ENCODE data around the gene LRFN3.
"Not testable (repeated sequence)": the region's sequence is repeated elsewhere in the genome, so short reads cannot be mapped to it uniquely, and the experiment has no call there.

Gene LRFN3

DNA sequence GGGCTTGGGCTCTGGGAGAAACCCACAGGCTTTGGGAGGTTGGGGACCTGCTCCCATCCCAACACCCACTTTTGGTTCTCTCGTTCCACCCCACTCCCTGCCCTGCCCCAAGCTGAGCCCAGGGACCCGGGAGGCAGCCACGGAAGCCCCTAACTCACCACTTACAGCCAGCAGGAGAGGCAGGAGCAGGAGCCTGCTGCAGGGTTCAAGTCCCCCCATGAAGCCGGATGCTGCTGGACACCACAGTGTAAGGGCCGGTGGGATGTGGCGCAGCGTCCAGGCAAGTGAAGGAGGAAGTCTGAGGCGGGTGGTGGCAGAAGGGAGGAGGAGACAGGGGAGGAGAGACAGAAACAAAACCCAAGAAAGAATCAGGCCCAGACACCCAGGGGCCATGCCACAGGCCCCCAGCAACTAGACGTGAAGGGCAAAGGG lies 28.1 kb upstream of the LRFN3 start, which contains the start of gene TYROBP:
TYROBP (minus strand) TSS at position 286 of the 432 bp plus-strand sequence; CDS start at position 219, 67 bp downstream.
- peak; percentile 30 for DNase-seq

DNA sequence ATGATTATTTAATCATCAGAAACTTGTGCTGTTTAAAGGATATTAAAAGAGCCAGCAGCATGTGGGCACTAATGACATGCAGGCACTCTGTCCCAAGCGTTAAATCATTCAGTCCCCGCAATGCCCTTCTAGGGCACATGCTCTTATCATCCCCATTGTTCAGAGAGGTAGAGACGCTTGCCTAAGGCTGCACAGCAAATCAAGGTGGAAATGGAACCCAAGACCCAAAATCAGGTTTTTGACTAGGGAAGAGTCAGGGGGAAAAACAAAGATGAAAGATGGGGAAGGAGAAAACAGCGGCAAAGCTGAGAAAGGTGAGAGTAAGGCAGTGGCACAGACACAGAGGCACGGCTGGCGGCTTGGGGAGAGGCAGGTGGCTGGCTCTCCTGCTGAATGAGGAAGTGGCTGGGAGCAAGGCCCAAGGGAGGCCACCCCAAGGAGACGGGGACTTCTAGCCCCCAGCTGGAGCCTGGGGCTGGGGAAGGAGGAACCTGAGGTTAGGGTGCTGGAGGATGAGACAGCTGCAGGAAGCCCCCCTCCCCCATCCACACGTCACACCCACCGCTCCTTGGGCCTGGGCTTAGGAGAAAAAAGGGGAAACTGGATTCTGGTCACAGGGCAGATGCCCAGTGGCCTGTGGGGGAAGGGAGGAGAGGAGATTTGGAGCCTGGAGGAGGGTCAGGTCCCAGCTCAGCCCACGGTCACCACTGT lies 27.0 kb upstream of the LRFN3 start:
- DNase-seq = peak; percentile 50

DNA sequence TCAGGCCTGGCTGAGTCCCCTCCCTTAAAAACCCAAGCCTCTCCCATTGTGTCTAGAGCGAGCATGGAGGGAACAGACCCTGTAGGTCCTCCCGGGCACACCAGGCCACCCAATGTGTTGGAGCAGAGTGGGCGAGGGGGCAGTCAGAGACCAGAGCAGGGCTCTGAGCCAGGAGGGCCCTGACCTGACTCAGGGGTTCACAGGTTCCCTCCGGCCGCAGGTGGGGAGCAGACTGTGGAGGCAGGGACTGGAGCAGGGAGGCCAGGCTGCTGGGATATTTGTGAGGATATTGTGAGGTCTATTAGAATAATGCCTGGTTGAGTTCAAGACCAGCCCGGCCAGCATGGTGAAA lies 26.5 kb upstream of the LRFN3 start:
- no peak for DNase-seq

DNA sequence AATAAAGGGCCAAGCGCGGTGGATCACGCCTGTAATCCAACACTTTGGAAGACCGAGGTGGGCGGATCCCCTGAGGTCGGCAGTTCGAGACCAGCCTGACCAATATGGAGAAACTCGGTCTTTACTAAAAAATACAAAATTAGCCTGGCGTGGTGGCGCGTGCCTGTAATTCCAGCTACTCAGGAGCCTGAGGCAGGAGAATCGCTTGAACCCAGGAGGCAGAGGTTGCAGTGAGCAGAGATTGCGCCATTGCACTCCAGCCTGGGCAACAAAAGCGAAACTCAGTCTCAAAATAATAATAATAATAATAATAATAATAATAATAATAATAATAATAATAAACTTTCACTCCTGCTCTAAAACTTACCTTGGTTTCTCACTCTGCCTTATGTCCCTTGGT lies 25.8 kb upstream of the LRFN3 start:
- not testable (repeated sequence) for DNase-seq

DNA sequence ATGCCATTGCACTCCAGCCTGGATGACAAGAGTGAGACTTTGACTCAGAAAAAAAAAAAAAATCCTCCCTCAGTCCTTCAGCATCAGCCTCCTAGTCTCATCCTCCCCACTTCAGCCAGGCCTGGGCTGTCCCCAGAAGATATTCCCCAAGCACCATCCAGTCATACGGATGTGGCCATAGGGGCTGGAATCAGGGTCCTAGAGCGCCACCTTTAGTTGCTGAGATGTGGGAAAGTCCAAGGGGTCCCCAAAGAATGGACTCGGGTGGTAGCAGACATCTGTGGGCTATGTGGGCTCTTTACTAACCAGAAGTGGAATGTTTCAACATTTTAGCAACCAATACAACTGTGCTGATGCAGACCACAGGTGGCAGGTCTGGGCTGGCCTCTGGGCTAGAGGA lies 25.0 kb upstream of the LRFN3 start:
- DNase-seq = no peak

DNA sequence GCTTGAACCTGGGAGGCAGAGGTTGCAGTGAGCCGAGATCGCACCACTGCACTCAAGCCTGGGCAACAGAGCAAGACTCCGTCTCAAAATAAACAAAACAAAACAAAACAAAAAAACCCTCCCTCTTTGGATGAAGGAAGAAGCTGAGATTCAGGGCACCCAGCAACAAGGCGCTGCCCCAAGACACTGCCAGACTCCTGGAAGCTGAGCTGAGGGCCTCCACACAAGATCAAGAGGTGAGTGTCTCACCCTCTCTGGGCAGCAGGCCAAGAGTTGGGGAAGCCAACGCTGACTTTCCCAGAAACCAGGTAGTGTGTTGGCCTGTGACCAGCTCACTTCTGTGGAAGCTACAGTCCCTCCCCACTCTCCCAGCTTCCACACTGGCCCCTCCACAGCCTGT lies 24.4 kb upstream of the LRFN3 start:
- no peak for DNase-seq

DNA sequence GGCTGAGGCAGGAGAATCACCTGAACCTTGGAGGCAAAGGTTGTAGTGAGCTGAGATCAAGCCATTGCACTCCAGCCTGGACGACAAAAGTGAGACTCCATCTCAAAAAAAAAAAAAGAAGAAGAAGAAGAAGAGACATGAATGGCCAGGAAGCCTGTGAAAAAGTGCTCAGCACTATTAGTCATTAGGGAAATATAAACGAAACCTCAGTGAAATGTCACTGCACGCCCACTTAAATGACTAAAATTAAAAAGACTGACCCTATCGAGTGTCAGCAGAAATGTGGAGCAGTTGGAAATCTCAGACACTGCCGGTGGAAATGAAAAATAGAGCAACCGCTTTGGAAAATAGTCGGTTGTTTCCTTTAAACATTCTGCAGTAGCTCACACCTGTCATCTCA lies 22.6 kb upstream of the LRFN3 start:
- DNase-seq = no peak

DNA sequence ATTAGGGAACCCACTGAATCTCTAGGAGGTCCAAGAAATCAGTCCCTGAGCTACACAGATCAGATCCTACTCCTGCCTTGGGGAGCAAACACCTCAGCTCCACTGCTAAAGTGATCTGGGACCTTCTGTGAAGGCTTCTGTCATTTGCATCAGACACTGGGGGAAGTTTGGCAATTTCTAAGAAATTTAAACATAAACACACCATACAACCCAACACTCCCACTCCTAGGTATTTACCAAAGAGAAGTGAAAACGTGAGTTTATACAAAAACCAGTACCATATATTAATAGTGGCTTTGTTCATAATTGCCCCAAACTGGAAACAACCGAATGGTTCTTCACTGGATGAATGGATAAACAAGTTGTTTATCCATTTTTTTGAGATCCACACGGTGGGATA lies 20.7 kb upstream of the LRFN3 start:
- DNase-seq = no peak

DNA sequence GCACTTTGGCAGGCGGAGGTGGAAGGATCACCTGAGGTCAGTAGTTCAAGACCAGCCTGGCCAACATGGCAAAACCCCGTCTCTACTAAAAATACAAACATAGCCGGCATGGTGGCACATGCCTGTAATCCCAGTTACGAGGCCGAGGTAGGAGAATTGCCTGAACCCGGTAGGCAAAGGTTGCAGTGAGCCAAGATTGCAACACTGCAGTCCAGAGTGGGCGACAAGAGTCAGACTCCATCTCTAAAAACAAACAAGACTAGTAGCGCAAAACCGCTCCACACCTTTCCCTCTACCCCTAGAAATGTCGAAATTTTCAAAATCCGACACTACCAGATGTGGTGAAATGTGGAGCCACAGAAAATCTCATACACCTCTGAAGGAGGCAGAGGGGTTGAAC lies 16.9 kb upstream of the LRFN3 start:
- no peak for DNase-seq

DNA sequence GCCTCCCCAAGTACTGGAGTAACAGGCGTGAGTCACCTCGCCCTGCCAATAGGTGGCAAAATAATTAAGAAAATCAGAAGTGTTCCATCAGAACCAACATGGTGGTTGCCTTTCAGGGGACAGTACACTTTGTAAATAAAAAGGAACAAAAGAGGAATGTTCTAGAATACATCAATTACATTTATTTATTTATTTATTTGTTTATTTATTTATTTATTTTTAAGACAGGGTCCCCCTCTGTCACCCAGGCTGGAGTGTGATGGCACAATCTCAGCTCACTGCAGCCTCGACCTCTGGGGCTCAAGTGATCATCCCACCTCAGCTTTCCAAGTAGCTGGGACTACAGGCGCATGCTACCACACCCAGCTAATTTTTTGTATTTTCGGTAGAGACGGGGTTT lies 15.2 kb upstream of the LRFN3 start:
- no peak for DNase-seq

DNA sequence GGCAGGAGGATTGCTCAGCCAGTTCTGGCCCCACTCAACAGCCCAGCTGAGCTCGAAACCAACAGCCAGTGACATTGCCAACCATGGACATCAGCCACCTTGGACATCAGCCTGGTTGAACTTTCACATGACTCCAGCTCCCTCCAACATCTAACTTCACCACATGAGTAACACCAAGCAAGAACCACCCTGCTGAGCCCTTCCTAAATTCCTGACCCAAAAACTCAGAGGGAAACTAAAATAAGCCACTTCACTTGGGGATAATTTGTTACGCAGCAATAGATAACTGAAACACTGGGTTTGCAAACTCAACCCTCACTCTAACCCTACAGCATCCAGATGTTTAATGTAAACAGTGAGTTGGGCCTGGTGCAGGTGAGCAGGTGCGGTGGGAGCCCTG lies 10.7 kb upstream of the LRFN3 start:
- no peak for DNase-seq

DNA sequence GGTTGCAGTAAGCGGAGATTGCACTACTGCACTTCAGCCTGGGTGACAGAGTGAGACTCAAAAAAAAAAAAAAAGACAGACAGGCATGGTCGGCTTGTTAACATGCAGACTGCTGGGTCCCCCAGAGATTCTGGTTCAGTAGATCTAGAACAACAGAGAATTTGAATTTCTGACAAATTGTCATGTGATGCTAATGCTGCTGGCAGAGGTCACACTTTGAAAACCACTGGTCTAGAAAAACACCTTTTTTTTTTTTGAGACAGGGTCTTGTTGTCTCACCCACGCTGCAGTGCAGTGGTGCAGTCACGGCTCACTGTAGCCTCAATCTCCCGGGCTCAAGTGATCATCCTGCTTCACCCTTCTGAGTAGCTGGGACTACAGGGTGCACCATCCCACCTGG lies 7.7 kb upstream of the LRFN3 start:
- DNase-seq = no peak

DNA sequence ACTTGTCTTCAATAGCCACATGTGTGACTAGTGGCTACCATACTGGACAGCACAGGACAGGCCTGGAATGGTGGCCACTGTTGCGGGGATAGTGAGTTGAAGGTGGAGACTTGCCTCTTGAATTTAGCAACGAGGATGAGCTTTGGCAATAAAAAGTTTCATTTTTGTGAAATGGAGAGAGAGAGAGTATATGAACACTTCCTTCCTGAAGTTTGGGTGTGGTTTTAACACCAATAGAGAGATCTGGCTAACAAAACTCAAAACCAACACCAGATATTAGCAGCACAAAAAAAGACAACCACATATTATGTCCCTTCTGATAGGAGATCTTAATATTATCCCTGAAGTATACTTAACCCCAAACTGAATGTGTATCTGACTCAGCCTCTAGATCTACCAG lies 6.3 kb upstream of the LRFN3 start:
- no peak for DNase-seq

DNA sequence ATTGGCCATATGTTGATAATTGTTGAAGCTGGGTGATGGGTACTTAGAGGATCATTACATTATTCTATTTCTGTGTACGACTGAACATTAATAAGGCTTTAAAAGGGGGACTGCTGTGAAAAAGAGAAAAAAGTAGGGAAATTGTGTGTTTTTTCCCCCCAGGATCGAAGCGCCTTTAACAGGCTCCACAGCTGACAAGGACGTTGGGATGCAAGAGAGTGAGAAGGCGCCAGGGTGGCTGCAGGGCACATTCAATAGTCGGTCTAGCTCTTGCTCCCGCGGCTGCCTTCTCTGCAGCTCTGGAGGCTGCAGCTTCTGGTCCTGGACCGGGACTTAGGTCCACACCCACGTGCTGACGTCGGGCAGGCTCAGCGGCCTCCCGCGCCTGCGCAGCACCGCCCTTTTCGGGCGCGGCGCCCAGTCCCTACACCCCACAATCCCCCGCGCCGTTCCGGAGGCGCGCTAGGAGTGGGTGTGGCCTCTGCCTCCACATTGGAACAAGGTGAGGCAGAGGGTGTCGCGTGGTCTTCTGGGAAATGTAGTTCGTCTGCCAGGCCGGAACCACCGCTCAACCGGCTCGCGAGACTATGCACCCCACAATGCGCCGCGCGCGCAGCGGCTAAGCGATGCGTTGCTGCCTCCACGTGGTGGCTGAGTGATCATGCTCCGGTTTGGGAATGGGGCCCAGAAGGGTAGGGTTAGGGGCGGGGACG lies 4.9 kb upstream of the LRFN3 start:
- peak; percentile 99 for DNase-seq

DNA sequence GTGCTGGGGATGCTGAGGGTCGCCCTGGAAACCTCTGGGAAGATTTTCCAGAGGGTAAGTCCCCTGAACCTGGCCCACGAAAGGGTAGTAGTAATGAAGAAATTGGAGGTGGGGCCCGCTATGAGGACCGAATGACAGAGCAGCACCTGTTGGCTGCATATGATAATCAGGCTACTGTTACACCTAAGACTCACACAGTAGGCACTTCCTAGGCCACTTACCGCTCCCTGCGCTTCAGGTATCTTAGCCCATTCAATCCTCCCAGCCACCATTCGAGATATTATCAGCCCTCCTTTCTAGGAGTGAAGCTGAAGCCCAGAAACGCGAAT lies 4.3 kb upstream of the LRFN3 start:
- no peak for DNase-seq

DNA sequence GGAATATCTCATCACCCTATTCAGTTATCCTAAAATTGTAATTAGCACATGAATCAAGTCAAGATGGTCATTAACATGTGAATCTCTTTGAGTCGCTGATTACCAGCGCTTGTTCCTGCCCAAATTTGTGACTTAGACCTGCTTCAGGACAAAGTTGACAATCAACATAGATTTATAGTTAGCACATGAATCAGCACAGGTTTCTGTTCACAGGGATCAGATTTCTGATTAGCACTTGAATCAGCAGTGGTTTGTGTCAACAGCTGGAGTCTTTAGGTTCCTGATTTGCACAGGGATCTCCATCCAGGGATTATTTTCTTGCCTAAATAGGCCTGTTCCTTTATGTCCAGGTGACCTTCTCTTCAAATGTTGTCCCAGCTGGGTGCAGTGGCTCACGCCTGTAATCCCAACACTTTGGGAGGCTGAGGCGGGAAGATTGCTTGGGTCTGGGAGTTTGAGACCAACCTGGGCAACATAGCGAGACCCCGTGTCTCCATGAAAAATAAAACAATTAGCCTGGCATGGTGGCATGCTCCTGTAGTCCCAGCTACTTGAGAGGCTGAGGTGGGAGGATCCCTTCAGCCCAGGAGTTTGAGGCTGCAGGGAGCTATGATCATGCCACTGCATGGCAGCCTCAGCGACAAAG lies 3.8 kb upstream of the LRFN3 start:
- DNase-seq = no peak

DNA sequence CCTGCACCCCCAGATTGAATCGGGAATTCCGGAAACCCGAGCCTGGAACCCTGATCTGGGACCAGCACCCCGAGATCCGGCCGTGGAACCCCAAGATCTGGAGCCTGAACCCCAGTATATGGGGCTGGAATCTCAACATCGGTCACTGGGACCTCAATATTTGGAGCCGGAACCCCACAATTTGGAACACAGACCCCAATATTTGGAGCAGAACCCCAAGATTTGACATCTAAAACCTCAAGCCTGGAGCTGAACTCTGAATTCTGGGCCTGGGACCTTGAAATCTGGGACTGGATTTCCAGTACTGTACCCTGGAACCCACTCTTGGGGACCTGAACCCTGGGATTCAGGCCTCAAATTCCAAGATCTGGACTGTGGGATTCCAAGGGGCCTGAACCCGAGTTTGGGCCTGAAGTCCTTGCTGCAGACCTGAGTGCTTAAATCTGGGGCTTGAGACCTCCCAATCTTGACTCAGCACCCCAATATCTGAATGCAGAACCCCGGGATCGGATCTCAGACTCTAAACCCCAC lies 629 bp downstream of the LRFN3 start:
- no peak for DNase-seq

DNA sequence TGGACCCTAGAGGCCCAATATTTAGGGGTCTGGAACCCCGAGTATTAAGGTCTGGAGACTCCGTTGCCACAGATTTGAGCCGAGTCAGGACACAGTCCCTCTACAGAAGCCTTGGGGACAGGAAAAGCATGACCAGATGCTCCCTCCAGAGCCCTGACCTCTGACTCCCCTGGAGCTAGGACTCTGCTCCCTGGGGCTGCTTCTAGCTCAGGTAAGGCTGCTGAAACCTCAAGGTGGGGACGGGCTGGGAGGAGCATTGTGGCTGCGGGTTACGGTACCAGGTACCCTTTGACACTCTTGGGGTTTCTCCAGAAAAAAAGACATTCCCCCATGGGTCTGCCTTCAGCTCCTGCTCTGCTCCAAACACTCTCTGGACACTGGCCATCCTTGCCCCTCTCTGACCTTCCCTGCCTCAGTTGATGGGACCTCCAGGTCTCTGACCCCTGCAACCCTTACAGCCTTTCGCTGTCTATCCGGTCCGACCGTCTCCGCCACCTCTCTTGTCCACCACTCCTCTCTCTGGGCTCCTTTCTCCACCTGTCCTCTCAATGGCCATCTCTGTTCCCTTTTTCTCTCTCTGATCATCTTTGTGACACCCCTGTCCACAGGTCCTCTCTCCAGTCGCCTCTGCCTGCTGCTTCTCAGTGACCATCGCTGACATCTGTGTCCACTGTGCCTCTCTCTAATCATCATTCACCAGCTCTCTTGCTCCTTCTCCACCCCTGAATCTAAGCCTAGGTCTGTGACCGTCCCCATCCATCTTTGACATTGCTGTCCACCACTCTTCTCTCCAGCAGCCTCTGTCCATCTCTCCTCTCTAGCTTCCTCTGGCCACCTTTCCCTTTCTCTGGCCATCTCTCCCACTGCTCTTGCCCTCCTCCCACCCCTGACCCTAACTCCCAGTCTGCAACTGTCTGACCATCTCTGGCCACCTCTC lies 1.4 kb downstream of the LRFN3 start:
- no peak for DNase-seq

DNA sequence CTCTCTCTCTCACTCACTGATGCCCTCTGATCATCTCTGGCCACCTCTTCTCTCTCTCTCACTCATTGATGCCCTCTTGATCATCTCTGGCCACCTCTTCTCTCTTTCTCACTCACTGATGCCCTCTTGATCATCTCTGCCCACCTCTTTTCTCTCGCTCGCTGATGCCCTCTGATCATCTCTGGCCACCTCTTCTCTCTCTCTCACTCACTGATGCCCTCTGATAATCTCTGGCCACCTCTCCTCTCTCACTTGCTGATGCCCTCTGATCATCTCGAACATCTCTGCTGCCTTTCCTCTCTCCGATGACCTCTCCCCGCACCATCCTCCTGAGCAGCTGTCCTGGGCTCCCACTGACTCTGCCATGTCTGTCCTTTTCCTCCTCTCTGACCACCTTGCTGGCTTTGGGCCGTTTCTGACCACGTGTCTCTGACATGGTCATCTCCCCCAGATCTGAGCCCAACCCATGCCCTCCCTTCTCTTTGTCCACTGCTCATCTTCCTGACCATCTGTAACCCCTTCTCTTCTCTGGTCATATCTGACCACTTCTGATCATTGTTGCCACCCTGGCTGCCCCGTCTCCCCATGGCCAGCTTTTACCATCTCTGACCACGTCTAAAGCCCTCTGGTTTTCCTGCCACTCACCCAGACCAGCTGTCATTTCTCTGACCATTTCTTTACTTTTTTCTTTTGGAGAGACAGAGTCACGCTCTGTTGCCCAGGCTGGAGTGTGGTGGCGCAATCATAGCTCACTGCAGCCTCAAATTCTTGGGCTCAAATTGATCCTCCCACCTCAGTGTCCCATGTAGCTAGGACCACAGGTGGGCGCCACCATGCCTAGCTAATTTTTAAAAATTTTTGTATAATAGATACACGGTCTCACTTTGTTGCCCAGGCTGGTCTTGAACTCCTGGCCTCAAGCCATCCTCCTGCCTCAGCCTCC lies 2.4 kb downstream of the LRFN3 start:
- no peak for DNase-seq

DNA sequence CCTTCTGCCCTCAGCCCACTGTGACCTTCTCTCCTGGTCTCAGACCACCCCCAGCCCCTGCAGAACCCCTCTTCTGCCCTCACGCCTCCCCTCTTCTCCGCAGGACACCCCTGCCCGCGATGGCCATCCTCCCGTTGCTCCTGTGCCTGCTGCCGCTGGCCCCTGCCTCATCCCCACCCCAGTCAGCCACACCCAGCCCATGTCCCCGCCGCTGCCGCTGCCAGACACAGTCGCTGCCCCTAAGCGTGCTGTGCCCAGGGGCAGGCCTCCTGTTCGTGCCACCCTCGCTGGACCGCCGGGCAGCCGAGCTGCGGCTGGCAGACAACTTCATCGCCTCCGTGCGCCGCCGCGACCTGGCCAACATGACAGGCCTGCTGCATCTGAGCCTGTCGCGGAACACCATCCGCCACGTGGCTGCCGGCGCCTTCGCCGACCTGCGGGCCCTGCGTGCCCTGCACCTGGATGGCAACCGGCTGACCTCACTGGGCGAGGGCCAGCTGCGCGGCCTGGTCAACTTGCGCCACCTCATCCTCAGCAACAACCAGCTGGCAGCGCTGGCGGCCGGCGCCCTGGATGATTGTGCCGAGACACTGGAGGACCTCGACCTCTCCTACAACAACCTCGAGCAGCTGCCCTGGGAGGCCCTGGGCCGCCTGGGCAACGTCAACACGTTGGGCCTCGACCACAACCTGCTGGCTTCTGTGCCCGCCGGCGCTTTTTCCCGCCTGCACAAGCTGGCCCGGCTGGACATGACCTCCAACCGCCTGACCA lies 3.3 kb downstream of the LRFN3 start:
- DNase-seq = no peak
